Colon (tissue), 2 donors: ENCODE measurements around the gene LYRM7.
A peak's percentile ranks its signal among the peaks of the same experiment; 100 is the strongest.
"Not testable (repeated sequence)": the region's sequence is repeated elsewhere in the genome, so short reads cannot be mapped to it uniquely, and the experiment has no call there.

Experiments
- FAIRE-seq: peaks from 2 replicates; lab custom pipeline; 2012; peaks lifted over from hg19 to GRCh38; lab: Jason Lieb, UNC
- donor health status: control.
- donor health status: control.

LYRM7 gene

DNA sequence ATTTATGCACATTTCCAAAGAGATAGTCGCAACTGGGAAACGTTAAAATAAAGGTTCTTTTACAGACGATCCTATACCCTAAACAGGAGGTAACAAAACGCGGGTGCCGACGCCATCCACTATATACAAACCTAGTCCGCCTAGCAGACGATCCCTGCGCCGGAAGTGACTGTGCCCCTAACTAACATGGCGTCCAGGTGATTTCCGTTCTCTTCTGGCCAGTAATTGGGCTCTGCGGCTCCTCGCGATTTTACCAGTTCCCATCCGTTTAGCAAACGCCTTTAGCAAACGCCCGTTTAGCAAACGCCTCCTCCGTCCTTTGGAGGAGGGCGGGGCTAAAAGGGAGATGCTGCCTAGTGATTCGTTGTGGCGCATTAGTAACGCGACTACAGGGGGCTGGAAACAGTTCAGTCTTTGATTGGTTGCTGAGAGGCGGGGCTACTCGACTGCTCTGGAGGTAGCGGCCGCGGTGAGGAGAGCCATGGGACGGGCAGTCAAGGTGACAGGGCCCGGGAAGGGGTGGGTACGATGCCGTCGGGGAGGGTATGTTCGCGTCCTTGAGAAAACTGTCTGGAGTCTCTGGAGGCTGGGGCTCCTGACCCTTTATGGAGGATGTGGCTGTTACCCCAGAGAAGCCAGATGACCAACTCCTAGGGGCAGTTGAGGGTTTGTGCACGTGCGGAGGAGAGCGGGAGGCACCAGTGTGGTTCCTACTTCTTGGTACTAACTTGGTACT is at the start of gene LYRM7:
Gene LYRM7, plus strand, starts transcription at position 405 of the 736 bp plus-strand sequence. Its CDS starts 77 bp downstream, at position 482.
- peak; percentile 95 for FAIRE-seq

DNA sequence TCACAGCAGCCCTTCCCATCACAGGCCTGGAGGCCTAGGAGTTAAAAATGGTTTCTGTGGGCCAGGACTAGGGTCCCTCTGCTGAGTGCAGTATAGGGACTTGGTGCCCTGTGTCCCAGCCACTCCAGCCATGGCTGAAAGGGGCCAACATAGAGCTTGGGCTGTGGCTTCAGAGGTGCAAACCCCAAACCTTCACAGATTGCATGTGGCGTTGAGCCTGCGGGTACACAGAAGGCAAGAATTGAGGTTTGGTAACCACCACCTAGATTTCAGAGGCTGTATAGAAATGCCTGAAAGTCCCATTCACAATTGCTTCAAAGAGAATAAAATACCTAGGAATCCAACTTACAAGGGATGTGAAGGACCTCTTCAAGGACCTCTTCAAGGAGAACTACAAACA is 43.5 kb upstream of the LYRM7 start:
- not testable (repeated sequence) for FAIRE-seq

DNA sequence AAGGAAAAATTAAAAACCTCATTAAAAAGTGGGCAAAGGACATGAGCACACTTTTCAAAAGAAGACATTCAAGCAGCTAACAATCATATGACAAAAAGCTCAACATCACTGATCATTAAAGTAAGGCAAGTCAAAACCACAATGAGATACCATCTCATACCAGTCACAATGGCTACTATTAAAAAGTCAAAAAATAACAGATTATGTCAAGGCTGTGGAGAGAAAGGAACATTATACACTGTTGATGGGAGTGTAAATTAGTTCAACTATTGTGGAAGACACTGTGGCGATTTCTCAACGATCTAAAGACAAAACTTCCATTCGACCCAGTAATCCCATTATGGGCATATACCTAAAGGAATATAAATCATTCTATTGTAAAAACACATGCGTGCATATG is 41.4 kb upstream of the LYRM7 start:
- FAIRE-seq = no peak

GRCh38 chr5:131133091-131133490 is 37.7 kb upstream of the LYRM7 start:
- FAIRE-seq = not testable (repeated sequence)

DNA sequence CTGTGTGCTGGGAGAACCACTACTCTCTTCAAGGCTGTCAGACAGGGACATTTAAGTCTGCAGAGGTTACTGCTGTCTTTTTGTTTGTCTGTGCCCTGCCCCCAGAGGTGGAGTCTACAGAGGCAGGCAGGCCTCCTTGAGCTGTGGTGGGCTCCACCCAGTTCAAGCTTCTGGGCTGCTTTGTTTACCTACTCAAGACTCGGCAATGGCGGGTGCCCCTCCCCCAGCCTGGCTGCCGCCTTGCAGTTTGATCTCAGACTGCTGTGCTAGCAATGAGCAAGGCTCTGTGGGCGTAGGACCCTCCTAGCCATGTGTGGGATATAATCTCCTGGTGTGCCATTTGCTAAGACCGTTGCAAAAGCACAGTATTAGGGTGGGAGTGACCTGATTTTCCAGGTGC is 32.3 kb upstream of the LYRM7 start:
- not testable (repeated sequence) for FAIRE-seq

DNA sequence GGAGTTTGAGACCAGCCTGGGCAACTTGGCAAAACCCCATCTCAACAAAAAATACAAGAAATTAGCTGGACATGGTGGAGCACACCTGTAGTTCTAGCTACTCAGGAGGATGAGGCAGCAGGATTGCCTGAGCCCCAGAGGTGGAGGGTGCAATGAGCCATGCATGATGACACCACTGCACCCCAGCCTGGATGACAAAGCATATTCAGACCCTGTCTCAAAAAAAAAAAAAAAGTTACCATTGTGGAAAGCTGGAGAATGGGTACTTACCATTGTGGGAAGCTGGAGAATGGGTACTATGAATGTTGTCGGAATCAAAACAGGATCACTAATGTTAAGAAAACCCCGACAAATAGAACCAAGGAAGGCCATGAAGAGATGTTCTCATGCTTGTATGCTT is 31.4 kb upstream of the LYRM7 start:
- no peak for FAIRE-seq

- FAIRE-seq = no peak
These were observed 27.6 kb upstream of the LYRM7 start for GRCh38 chr5:131142970-131143617.

DNA sequence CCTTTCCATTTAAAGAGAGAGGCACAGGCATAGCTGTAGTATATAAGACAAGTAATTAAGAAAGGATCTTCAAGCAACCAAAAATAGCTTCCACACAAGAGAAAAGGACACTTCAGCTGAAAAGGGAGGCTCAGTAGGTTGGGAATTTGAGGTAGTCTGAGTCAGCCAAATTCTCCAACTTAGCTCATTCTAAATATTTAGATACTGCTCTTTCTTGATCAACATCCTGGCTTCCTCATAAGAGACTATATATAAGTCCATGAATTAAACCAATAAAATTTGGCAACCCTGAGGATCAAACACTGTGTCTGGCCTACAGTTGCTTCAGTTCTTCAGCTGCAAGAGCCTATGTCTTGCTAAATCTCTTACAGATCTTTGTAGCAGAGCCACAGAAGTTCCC is 23.5 kb upstream of the LYRM7 start:
- FAIRE-seq = no peak

- FAIRE-seq = no peak
These were observed 21.9 kb upstream of the LYRM7 start for GRCh38 chr5:131148835-131149234.

DNA sequence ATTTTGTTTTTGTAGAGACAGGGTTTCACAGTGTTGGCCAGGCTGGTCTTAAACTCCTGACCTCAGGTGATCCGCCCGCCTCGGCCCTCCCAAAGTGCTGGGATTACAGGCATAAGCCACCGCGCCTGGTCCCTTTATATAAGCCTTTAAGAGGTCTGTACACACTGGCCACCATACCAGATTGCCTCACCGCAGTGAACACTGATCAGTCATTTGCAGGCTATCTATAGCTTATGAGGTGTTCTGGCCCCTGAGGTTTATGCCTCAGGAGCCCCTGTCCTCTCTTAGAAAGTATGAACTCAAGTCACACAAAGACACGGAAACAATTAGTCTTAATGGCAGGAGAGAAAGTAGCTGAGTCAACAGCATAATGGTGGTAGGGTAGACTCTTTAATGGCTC is 20.3 kb upstream of the LYRM7 start:
- FAIRE-seq = no peak

GRCh38 chr5:131151216-131151615 is 19.5 kb upstream of the LYRM7 start:
- no peak for FAIRE-seq

DNA sequence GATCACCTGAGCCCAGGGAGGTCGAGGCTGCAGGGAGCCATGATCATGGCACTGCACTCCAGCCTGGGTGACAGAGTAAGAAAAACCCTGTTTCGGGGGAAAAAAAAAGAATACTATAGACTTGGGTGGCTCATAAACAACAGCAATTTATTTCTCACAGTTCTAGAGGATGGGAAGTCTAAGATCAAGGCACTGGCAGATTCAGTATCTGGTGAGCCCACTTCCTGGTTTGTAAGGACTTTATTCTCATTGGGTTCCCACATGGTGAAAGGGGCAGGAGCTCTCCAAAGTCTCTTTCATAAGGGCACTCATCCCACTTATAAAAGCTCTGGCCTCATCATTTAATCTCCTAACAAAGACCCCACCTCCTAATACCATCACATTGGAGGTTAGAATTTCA is 14.4 kb upstream of the LYRM7 start:
- no peak for FAIRE-seq

DNA sequence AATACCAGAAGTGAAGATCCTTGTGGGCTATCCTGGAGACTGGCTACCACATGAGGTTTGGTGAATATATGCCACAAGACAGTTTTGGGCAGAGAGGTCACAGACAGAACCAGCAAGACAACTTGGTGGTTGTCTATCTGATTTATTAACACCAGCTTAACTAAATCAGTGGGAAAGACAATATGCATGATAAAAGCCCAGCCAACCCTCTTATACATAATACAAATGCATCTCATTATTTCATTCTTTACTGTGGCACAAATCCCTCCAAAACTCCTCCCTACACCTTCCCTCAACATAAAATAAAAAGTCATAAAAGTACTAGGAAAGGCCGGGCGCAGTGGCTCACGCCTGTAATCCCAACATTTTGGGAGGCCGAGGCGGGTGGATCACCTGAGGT is 13.8 kb upstream of the LYRM7 start:
- no peak for FAIRE-seq

DNA sequence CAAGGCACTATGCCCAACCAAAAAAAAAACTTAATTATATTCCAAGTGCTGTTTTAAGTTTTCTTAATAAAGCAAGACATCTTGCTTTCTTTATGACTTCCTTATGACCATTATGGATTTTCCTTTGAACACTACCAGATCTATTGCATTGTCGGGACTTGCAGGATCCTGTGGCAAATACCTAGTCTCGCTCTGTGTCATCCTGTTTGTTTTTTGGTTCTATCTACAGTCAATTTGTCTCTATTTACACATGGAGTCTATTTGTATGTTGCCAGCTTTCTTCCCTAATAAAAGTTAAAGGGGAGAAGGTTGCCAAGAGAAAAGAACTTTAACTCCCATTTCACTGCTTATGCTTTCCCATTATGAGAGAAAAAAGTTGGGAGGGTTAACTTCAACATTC is 10.6 kb upstream of the LYRM7 start:
- FAIRE-seq = no peak

GRCh38 chr5:131163276-131164119 is 7.2 kb upstream of the LYRM7 start:
- no peak for FAIRE-seq

GRCh38 chr5:131164191-131165118 is 6.3 kb upstream of the LYRM7 start:
- FAIRE-seq = no peak

DNA sequence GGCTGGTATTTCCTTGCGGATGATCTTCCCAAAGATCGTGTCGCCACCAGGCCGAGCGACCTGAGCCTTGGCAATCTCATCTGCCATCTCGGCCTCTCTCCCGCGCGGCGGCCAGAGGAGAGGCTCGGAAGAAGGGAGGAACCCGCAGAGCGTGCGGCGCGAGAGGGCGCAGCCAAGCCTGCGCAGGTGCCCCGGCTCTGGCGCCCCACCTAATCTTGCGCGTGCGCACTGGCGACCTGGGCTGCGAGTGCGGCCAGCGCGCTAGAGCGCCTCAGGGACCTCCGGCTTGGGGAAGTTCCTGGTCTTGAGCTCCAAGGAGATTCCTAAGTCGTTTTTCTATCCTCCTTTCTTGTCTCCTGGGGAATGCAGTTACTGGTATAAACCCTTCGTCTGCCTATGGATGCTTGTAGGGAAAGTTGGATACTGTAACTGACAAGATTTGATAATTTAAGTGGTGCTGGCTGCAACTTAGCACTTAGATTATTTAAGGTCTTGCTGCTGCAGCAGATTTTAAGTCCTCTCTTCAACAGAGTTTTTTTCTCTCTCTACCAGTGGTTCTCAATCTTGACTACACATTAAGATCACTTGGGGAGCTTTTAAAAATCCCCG is 5.5 kb upstream of the LYRM7 start, which contains the start of gene HINT1:
Gene HINT1, minus strand, starts transcription at position 138 of the 609 bp plus-strand sequence. Its CDS starts 51 bp downstream, at position 87.
- no peak for FAIRE-seq

DNA sequence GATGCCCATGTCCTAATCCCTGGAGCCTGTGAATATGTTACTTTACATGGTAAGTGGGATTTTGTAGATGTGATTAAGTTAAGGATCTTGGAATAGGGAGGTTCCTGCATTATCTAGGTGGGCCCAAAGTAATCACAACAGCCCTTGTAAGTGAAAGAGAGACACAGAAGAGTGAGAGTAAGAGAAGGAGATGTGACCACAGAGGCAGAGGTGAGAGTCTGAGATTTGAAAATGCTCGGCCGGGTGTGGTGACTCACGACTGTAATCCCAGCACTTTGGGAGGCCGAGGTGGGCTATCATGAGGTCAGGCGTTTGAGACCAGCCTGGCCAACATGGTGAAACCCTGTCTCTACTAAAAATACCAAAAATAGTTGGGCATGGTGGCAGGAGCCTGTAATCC is 3.1 kb upstream of the LYRM7 start:
- FAIRE-seq = no peak

- no peak for FAIRE-seq
These were observed 769 bp upstream of the LYRM7 start for GRCh38 chr5:131169810-131170539.

- no peak for FAIRE-seq
These were observed 599 bp downstream of the LYRM7 start for GRCh38 chr5:131171276-131171810.
